Neural crest cell (in vitro differentiated cells): Measurements from ENCODE around the gene IL3. TPM values are rescaled to one million over a fixed set of nuclear protein-coding genes. Genes with fewer than 3 reads are reported as not detected.

Source experiments
- DNase-seq: peaks from one replicate; pipeline ENCODE4 v3.0.0; 2021; ENCODE audit warnings: low read depth, mixed read lengths, low spot score
- H3K27ac Mint-ChIP-seq: one replicate; pipeline ENCODE4 v1.8.0; 2021; ENCODE audit warnings: mild to moderate bottlenecking, mixed read lengths; ENCODE audit not compliant: unreplicated experiment
- H3K27me3 Mint-ChIP-seq: 2 replicates; pipeline ENCODE4 v1.8.0; 2021; ENCODE audit warnings: low read depth, mild to moderate bottlenecking, mixed read lengths
- H3K36me3 Mint-ChIP-seq: 2 replicates; pipeline ENCODE4 v1.8.0; 2021; ENCODE audit warnings: low read depth, mild to moderate bottlenecking, mixed read lengths
- H3K4me1 Mint-ChIP-seq: 2 replicates; pipeline ENCODE4 v1.8.0; 2021; ENCODE audit warnings: mixed read lengths
- H3K4me3 Mint-ChIP-seq: one replicate; pipeline ENCODE4 v1.8.0; 2021; ENCODE audit warnings: mild to moderate bottlenecking, mixed read lengths
- H3K9me3 Mint-ChIP-seq: 2 replicates; pipeline ENCODE4 v1.8.0; 2021; ENCODE audit warnings: mixed read lengths
- CTCF ChIP-seq: fragments of 200-600 bp; sonication (generic); conservative IDR thresholded peaks from 2 replicates; pipeline ENCODE4 v1.5.0; 2021; ENCODE audit warnings: antibody characterized with exemption, mild to moderate bottlenecking
- total RNA-seq: library from RNA; stranded (reverse); gene quantifications from 2 replicates; pipeline ENCODE4 v1.2.1, GENCODE V29; 2021

Gene IL3
- total RNA-seq, 1 donor from 2014 or later, result not detected

- Mint-ChIP-seq H3K4me1 (no peaks in the 10 kb centered on the region), H3K27ac (no peak overlapping the region), H3K36me3 (no peaks in the 10 kb centered on the region), H3K27me3 (peaks cover 27% of the 10 kb centered on the region), H3K9me3 (no peaks in the 10 kb centered on the region), H3K4me3 (no peak overlapping the region)
- no peak for TF ChIP-seq CTCF
- DNase-seq, result no peak
Measured at GRCh38 chr5:132029609-132030330, 30.7 kb upstream of the IL3 start.

GRCh38 chr5:132030610-132031009, 29.8 kb upstream of the IL3 start:
- Mint-ChIP-seq H3K27ac (no peak overlapping the region), H3K9me3 (no peaks in the 10 kb centered on the region), H3K4me1 (no peaks in the 10 kb centered on the region), H3K4me3 (no peak overlapping the region), H3K36me3 (no peaks in the 10 kb centered on the region), H3K27me3 (peaks cover 32% of the 10 kb centered on the region)
- TF ChIP-seq CTCF, result no peak
- DNase-seq, result no peak

- no peak overlapping the region for H3K27ac Mint-ChIP-seq
- H3K4me3 Mint-ChIP-seq, result no peak overlapping the region
- no peaks in the 10 kb centered on the region for H3K9me3 Mint-ChIP-seq
- H3K27me3 Mint-ChIP-seq, result peaks cover 43% of the 10 kb centered on the region
- no peaks in the 10 kb centered on the region for H3K36me3 Mint-ChIP-seq
- no peaks in the 10 kb centered on the region for H3K4me1 Mint-ChIP-seq
- no peak for TF ChIP-seq CTCF
- no peak for DNase-seq
Measured at GRCh38 chr5:132032196-132032595, 28.3 kb upstream of the IL3 start.

- H3K4me3 Mint-ChIP-seq, result no peak overlapping the region
- H3K27me3 Mint-ChIP-seq, result peaks cover 50% of the 10 kb centered on the region
- H3K27ac Mint-ChIP-seq, result no peak overlapping the region
- H3K9me3 Mint-ChIP-seq, result no peaks in the 10 kb centered on the region
- DNase-seq, result no peak
- TF ChIP-seq CTCF, result no peak
- no peaks in the 10 kb centered on the region for H3K4me1 Mint-ChIP-seq
- H3K36me3 Mint-ChIP-seq, result no peaks in the 10 kb centered on the region
Measured at GRCh38 chr5:132033122-132033521, 27.3 kb upstream of the IL3 start.

GRCh38 chr5:132037353-132037752, 23.1 kb upstream of the IL3 start:
- DNase-seq, result no peak
- H3K27ac Mint-ChIP-seq, result no peak overlapping the region
- H3K36me3 Mint-ChIP-seq, result no peaks in the 10 kb centered on the region
- H3K4me1 Mint-ChIP-seq, result no peaks in the 10 kb centered on the region
- no peak for TF ChIP-seq CTCF
- no peaks in the 10 kb centered on the region for H3K9me3 Mint-ChIP-seq
- peaks cover 78% of the 10 kb centered on the region for H3K27me3 Mint-ChIP-seq
- no peak overlapping the region for H3K4me3 Mint-ChIP-seq
